ENCODE results near the gene NLGN1. TPM values are rescaled to one million over a fixed set of nuclear protein-coding genes. Genes with fewer than 3 reads are reported as not detected.

The NLGN1 gene
- total RNA-seq, 1 experiment from 2014 or later = not detected

GRCh38 chr3:173567997-173568396, 170.5 kb downstream of the NLGN1 start:
- no peak for ATAC-seq
- Histone ChIP-seq H4K20me1 (ENCODE audit: insufficient read depth) (no peaks in the 10 kb centered on the region), H3K36me3 (ENCODE audit: control insufficient read depth in 1 of 2, insufficient read depth in 2 of 2, low read length in 2 of 2) (no peaks in the 10 kb centered on the region), H3K9ac (ENCODE audit: low read length) (no peak overlapping the region), H3K4me2 (ENCODE audit: low read length) (no peak overlapping the region), H3K9me3 (ENCODE audit: control insufficient read depth in 1 of 2, insufficient read depth in 1 of 2, low read depth in 1 of 2, low read length in 2 of 2) (no peaks in the 10 kb centered on the region), H3K27me3 (ENCODE audit: insufficient read depth, low read length) (no peaks in the 10 kb centered on the region), H3K9me2 (ENCODE audit: insufficient read depth) (no peaks in the 10 kb centered on the region), H3K4me3 (replicated peaks in 1 of 2; ENCODE audit: low read depth in 1 of 2, low read length in 2 of 2) (no peak overlapping the region), H3K4me1 (ENCODE audit: control insufficient read depth in 1 of 2, insufficient read depth in 2 of 2, low read length in 2 of 2) (no peaks in the 10 kb centered on the region), H2AFZ (ENCODE audit: low read depth, low read length, poor library complexity, severe bottlenecking) (no peak overlapping the region), H3K79me2 (ENCODE audit: insufficient read depth, low read length) (no peaks in the 10 kb centered on the region), H3K27ac (ENCODE audit: low read depth, low read length) (no peak overlapping the region)
- DNase-seq (ENCODE audit: low read depth, low spot score) = no peak
- no TSS peak for BruUV-seq (replicated peaks)
- ChIA-PET RAD21 (ENCODE audit: low non-redundant PET in 1 of 2, low total read pairs in 2 of 2, uncharacterized antibody in 2 of 2, unreplicated experiment in 2 of 2) (no interaction called here), CTCF (no interaction called here), POLR2A (no interaction called here)
- intact Hi-C loops (cut with micrococcal nuclease) = loop anchor here (1.0 kb wide), 1 partner anchor 14 kb away; no protein-coding TSS in a partner anchor
- TF ChIP-seq, protein P1, sequence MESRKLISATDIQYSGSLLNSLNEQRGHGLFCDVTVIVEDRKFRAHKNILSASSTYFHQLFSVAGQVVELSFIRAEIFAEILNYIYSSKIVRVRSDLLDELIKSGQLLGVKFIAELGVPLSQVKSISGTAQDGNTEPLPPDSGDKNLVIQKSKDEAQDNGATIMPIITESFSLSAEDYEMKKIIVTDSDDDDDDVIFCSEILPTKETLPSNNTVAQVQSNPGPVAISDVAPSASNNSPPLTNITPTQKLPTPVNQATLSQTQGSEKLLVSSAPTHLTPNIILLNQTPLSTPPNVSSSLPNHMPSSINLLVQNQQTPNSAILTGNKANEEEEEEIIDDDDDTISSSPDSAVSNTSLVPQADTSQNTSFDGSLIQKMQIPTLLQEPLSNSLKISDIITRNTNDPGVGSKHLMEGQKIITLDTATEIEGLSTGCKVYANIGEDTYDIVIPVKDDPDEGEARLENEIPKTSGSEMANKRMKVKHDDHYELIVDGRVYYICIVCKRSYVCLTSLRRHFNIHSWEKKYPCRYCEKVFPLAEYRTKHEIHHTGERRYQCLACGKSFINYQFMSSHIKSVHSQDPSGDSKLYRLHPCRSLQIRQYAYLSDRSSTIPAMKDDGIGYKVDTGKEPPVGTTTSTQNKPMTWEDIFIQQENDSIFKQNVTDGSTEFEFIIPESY (IDR thresholded peaks at IDR 0.05; ENCODE audit: extremely low read depth, insufficient replicate concordance, low read length) = no peak
- no peak for TF ChIP-seq SIN3A (IDR thresholded peaks at IDR 0.05; ENCODE audit: low read depth)
- no peak for TF ChIP-seq CTCF (IDR thresholded peaks at IDR 0.05 in 2 of 3, conservative IDR thresholded peaks at IDR 0.05 in 1 of 3; ENCODE audit: borderline replicate concordance in 1 of 3, insufficient read depth in 1 of 3, low read depth in 2 of 3, low read length in 2 of 3)
- TF ChIP-seq MAX (IDR thresholded peaks at IDR 0.05) = no peak
- no peak for TF ChIP-seq REST (IDR thresholded peaks at IDR 0.05; ENCODE audit: low read depth)
- no peak for TF ChIP-seq POLR2AphosphoS5 (IDR thresholded peaks at IDR 0.05; ENCODE audit: low read depth, low read length)
- no peak for TF ChIP-seq POLR2A (IDR thresholded peaks at IDR 0.05; ENCODE audit: borderline replicate concordance, extremely low read depth, insufficient read depth, insufficient read length)
- no peak for TF ChIP-seq EGR1 (IDR thresholded peaks at IDR 0.05; ENCODE audit: low read depth)
